KG1 (cell line): Measurements from ENCODE around the gene TTC39B.

Source experiments
- DNase-seq: peaks from one replicate; lab custom pipeline; 2025; lab: John Stamatoyannopoulos, UW

Gene TTC39B

DNA sequence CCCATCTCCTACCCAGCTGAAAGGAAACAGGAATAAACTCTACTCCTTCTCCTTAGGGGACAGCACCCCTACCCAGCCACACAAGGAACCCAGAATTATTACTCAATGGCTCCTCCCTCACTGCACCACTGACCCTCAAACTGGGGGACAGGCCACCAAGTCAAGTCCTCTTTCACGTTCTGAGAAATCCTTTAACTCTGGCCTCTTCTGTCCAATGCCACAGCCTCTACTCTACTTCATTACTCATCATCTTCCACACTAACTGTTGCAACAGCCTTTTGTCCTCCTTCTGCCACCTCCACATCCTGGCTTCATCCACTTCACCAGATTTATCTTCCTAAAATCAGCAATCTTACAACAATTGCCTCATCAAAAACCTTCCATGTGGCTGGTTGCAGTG lies 6.8 kb downstream of the TTC39B start:
- DNase-seq: no peak

DNA sequence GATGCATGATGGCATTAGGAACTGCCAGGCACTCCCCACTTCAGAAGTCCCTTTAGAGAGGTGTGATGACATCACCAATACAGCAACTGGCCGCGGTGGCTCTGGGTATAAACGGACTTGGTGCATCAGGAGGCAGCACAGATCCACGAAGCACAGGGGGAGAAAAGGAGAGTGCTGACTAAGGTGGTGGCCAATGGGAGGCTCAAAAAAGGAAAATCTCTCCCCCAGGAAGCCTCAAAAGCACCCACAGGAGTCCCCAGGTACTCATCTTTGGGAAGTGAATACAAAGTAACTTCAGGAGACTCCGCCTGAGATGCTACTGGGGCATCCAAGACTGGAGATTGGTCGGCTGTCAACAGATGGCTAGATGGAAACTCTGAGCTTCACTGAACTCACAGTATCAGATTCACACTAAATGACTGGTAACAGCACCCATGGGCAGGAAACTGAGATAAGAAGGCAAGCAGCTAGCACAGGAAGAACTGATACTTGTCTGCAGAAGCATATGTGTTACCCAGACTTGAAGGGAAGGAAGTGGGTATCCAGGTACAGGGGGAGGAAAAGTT lies 7.6 kb downstream of the TTC39B start:
- peak; percentile 78 for DNase-seq

DNA sequence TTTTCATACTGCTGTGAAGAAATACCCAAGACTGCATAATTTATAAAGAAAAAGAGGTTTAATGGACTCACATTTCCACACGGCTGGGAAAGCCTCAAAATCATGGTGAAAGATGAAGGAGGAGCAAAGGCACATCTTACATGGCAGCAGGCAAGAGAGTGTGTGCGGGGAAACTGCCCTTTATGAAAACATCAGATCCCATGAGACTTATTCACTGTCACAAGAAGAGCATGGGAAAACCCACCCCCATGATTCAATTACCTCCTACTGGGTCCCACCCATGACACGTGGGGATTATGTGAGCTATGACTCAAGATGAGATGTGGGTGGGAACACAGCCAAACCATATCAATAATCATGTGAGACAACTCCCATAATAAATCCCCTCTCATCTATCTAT lies 8.7 kb downstream of the TTC39B start:
- DNase-seq: no peak

DNA sequence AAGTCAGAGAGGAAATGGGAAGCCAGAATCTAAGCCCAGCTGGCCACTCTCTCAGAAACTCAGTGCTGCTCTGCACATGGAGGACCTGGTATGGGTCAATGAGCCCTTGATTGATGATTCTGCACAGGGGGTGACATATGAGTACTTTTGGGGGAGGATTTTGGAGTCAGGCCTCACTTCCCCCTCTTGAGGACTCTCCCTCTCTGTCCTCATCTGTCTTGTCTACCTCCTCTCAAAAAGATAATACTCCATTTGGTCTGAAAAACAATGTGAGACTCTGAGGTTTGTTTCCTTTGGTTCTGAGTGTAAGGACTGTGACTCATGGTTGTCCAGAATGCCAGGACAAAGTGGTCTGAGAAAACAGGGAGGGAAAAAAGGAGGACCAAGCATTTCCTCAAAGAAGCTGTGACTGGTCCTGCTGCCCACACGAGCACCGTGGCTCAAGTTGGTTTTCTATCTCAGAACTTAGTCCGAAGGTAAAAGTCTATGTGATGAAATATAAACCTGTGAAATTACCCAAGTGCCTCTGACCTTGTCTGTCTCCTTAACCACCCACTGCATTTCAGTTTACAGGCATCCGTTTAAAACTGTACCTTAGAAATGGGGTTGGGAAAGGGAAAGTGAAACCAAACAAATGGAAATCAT lies 11.1 kb downstream of the TTC39B start:
- DNase-seq: peak; percentile 41

DNA sequence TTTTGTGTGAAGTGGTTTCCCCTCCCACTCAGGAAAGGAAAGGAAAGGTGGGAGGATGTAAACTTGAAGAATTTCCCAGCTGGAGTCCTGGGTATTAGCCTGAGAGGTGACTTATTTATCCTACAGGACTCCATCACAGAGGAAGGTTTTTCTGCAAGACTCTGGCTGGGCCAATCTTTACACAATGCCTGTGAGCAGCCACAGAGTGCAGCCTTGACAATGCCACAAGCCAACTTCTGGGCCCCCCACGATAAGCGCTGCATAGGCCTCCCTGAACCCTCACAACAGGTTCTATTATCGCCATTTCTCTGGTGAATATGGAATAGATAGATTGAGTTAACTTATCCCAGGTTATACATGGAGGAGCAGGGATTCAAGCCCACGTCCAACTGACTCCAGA lies 12.4 kb downstream of the TTC39B start:
- DNase-seq: no peak

DNA sequence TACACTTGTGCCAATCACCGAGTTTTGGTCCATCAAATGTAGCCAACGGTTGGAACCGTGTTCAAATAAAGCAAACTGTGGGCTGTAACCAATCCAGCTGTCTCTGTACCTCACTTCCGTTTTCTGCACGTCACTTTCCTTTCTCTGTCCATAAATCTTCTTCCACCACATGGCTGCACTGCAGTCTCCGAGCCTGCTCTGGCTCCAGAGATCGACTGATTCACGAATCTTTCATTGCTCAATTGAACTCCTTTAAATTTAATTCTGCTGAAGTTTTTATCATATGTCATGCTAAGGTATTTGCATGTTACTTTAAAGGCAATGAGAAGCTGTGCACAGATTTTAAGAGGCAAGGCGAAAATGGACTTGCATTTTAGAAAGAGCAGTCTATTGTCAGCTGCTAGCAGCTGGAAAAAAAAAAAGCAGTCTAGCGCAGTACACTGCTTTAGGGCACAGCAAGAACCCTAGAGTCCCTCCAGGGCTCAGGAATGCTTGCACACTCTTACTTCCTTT lies 13.2 kb downstream of the TTC39B start:
- DNase-seq: peak; percentile 33

DNA sequence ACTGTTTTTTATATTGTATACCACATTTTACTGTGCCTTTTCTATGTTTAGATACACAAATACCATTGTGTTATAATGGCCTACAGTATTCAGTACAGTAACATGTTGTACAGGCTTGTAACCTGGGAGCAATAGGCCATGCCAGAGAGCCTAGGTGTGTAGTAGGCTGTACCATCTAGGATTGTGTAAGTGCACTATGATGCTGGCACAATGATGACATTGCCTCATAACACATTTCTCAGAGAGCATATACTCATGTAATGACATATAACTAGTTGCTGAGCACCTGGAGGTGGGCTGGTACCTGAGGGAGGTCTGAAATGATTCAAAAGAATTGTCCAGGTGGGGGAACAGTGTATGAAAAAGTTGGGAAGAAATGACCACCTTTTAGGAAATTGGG lies 13.9 kb downstream of the TTC39B start:
- no peak for DNase-seq

DNA sequence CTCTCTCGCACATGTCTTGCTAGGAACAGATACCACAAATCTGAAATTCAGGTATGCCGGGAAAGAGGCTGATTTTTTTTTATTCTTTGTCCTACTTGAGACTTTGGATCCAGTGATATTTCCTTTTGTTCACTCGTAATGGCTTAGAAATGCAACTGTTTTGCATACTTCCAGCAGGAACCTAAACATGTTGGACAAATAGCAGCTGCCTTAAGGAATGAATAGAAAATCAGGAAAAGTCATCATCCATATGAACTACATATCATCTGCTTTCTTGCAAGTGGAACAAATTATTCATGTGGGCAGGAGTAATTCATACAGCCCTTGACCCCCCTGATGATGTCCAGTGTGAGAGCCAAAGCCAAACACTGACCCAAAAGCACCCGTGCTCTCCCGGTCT lies 17.4 kb downstream of the TTC39B start:
- no peak for DNase-seq

DNA sequence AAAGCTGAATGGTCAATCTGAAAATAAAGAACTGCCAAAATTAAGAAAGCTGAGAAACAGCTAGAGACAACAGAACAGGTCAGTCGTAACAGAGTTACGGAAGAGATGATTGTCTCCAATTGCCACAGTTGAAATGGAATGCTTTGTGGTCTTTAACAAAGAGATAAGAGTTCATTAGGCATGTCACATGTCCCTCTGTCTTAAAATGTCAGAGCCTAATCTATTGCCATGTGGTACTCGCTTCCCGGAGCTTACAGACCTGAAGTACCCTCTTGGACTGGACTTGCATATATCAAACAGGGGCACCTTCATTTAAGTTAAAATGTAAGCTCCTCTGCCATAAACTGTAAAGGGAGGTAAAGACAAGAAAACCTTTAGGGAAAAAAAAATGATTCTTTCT lies 19.7 kb downstream of the TTC39B start:
- no peak for DNase-seq

DNA sequence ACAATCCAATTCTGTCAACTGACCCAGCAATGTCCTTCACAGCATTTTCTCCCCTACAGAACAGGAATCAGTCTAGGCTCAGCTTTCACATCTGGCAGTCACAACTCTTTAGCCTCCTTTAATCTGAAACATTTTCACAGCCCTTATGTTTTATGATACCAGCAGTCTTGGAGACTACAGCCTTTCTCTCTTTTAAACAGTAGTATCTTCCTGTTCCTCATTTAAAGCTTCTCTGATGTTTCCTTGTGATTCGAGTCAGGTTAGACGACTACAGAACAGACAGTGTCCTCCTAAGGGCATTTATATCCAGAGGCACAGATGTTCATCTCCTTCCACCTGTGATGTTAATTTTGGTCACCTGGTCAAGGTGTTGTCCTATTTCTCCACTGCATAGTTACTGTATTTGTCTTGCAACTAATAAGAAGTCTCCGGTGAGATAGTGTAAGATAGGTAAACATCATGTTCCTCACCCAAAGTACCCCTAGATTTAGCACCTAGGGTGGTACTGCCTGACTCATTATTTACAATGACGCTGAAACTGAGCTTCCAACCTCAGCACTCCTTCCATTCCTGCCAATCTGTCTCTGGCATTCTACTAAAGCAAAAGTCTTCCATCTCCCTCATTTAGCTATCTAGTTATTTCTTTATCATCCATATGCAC lies 20.7 kb downstream of the TTC39B start:
- peak; percentile 57 for DNase-seq

DNA sequence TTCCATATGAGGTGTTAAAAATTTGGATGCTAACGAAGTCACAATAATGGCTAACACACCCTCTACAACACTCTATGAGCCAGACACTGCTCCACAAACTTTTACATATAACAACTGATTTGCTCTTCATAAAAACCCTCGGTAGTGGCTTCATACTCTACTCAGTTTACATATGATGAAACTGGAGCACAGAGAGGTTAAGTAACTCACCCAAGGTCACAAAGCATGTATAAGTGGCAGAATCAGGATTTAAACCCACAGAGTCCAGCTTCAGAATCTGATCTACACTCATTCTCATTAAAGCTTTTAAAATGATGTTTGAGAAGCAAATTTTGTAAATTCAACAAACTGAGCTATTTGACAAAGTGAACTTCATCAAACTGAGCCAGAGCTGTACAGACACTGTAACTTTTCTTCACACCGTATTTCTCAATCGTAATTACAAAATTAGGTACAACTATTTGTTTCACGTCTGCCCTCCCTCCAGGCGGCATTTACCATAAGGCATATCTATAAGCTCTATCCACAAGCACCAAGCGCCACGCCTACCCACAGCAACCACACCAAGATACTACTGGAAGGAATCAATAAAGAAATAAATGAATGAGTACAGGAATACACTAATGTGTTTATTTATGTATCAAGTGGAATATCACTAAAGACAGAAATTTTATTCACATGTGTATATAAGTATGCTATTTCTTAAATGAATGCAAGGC lies 24.3 kb downstream of the TTC39B start:
- no peak for DNase-seq

DNA sequence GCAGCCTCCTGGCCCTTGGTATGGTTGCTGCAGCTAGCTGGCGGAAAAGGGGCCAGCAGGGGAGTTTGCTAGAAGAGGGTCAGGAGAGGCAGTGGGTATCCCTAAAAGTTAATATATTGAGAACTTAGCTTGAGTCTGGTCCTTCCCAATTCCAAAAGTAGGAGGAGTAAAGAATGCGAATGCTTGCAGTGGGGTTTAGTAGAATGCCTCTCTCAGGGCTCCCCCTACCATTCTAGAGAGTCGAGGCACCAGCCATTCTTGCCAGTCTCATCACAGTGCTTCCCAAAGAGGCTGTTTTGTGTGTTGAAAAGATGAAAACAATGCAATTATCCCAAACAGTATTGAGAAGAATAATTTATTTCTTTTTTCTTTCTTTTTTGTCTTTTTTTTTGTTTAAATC lies 26.4 kb downstream of the TTC39B start:
- no peak for DNase-seq

DNA sequence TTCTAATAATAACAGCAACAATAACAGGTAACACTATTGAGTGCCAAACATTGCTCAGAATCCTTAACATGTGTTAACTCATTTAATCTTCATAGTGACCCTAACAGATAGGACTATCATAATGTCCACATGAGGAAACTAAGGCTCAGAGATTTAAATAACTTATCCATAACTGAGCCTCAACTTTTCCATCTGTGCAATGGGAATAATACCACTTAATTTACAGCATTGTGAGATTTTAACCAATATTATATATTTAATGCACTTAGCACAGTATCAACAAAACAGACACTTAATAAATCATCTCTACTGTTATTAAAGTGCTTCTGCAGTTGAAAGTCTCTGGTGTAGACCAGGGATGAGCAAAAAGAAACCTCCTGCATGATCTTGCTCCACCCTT lies 28.2 kb downstream of the TTC39B start:
- DNase-seq: no peak

DNA sequence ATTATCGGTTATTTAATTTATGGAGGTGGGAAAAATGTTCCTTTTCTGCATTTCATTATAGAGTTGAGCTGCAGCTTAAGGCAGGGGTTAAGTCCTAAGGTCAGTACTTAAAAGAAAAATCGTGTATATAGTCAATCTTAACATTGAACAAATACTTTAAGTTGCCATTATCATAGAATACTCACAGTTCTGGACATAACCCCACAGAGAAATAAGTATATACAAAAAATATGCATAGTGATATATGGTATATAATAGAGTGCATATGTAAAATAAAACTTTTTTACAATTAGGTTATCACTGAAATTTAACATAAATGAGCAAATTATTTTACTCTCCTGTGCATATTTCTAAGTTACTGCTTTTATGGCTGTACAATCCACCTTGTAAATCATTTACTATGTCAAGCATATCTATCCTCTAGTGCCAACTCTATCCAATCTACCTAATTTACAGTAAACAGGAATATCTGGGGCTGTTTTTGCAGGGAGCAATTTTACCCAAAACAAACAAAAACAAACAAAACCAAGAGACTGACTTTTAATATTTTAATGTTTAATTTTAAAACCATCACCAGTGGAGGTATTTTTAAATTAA lies 28.8 kb downstream of the TTC39B start:
- DNase-seq: no peak

DNA sequence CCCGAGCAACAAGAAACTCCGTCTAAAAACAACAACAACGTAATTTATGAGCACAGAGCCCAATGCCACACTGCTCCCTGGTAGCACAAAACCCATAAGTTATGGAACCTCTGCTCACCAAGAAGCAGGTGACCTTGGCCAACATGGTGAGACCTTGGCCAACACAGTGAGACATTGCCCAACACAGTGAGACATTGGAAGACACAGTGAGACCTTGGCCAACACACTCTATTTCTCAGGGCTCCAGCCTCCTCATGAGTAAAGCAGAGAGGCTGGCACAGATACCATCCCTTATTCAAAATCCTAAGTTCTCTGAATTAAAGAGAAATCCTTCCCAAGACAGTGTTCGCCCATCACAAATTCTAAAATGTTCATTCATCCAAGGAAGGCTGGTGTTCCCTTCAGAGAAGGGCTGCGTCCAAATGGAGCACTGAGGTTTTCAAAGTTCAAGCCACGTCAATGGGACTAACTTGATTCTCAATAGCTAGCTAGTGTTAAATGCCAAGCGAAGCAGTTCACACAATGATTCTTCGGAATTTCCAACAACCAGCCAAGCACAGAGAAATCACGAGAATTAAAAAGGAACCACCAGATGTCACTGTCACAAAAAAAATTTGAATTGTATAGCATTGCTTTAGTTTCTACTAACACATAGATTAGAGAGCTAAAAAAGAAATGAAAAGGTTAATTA lies 29.5 kb downstream of the TTC39B start:
- no peak for DNase-seq

DNA sequence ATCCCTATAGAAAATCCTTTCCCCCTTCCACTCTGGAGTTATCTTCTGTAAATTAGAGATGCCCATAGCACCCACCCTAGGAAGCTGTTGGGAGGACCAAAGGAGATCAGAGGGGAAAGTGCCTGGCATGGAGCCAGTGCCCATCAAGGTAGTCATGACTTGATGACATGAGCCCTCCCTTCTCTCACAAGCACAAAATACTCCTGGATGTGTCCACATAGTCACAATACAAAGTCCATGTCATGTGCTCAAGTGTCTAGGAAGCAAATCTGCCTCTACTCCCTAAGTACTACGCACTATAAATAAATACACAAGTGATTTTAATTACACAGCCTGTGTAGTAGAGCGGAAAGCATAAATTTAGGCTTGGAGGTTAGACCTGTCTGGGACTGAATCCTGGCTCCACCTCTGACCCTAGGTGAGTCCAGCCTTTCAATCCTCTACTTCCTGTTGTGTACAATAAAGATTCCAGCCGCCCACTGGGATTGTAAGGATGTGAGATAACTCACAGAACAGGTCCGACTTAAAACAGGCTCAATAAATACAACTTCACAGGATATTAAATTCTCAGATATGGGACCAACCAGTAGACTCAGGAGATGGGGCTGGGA lies 30.6 kb downstream of the TTC39B start:
- DNase-seq: no peak

DNA sequence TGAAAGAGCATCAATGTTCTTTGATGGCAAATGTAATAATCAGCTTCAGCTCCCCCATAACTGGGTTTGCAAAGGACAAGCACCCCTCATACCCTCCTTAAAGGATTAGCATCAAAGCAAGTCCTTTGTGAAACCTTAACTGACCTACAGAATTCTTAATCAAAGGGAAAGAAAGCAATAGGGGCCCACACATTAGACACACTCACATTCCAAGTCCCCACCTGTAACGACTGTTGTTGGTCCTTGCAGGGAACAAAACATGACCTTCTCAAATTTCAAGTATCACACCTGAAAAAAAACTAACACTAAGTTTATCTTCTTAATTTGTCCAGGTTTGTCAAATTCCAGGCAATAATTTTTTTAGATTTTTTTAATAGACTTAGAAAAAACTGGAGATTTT lies 32.6 kb downstream of the TTC39B start:
- DNase-seq: no peak

DNA sequence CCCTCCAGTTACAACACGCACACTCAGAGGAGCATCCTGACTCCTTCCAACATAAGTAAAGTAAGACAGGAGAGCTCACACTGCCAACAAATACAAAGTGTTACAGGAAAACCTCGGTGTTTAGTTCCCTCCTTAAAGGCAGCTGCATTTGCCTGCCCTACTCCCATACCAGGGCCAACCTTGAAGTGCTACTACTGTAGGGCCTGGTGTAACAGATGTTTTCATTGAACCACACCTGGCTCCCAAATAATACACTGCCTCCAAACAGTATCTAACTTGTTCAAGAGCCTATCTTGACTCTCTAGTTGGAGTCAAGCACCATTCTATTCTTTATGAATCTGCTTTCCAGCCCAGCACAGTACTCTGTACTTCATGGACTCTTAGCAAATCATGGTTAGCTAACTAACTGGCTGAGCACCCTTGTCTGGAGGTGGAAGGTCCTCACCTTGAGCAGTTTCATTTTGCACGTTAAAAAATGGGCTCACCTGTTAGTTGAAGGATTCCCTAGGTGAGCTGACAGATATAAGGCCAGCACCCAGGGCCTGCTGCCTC lies 34.6 kb downstream of the TTC39B start:
- DNase-seq: no peak

DNA sequence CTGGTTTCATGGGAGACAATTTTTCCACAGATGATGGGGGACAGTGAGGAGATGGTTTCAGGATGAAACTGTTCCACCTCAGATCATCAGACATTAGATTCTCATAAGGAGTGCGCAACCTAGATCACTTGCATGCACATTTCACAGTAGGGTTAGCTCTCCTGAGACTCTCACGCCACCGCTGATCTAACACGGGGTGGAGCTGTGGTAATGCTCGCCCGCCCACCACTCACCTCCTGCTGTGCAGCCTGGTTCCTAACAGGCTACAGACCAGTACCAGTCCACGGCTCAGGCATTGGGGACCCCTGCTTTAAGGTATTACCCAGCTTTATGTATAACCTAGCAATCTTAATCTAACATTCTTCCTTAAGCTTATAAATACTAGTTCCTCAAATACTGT lies 35.6 kb downstream of the TTC39B start:
- DNase-seq: no peak

DNA sequence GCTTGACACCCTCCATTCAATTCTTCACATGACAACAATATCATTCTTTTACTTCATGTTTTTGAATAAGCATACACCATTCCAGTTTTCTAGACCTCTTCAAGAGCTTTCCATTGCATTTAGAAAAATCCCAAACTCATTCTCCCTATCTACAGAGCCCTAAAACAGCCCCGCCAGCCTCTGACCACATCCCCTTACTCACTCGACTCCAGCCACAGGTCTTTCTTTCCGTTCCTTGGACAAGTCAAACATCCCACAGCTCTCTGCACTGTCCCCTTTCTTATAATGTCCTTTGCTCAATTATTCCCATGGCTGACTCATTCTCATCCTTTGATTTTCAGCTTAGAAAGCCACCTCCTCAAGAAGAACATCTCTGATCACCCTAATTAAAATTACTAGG lies 38.2 kb downstream of the TTC39B start:
- no peak for DNase-seq

DNA sequence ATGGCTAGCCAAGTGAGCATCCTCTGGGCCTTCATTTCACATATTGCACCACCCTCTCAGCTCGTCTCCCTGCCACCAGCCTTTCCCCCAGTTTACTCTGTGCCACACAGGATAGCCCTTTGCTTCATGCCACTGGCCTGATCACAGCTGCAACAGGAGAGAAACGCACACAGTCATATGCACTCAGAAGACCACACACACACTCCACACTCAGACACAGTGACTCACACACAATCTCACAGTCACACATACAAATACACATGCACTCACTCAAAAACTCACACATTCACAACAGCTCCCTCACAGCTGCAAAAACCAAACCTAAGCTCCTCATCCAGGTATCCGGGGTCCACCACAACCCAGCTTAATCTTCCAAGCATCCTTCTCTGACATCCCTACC lies 38.7 kb downstream of the TTC39B start:
- no peak for DNase-seq
